PC-9 (cell line): ENCODE data around the gene SHCBP1L.
"Not testable (repeated sequence)": the region's sequence is repeated elsewhere in the genome, so short reads cannot be mapped to it uniquely, and the experiment has no call there.

Experiments
- EZH2 ChIP-seq: fragments of 200-600 bp; sonication (generic); IDR thresholded peaks from 2 replicates; pipeline ENCODE4 v1.8.0; 2017; ENCODE audit warnings: antibody characterized with exemption, low read depth
- TF ChIP-seq, protein P1 (sequence below): fragments of 200-600 bp; sonication (generic); conservative IDR thresholded peaks from 2 replicates; pipeline ENCODE4 v1.6.1; 2017; ENCODE audit warnings: mixed run types, antibody characterized with exemption, mild to moderate bottlenecking, moderate library complexity

DNA sequence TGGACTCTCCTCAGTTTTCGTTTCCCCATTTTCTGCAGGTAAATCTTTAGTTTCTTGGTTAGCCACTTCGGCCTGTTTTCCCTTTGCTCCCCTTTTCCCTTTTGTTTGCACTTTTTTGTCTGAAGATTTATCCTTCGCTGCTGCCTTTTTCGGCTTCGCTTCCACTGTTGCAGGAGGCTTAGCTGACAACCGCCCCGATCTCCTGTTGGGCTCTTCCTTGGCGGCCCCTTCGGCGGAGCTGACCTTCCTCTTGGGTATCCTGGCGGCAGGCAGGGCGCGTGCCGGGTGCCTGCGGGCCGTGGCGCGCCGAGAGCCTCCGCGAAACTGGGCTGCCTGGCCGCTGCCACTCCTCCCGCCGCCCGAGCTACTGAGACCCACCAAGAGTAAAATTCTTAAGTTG is 10.8 kb downstream of the SHCBP1L start:
- not testable (repeated sequence) for TF ChIP-seq EZH2
- TF ChIP-seq, protein P1, sequence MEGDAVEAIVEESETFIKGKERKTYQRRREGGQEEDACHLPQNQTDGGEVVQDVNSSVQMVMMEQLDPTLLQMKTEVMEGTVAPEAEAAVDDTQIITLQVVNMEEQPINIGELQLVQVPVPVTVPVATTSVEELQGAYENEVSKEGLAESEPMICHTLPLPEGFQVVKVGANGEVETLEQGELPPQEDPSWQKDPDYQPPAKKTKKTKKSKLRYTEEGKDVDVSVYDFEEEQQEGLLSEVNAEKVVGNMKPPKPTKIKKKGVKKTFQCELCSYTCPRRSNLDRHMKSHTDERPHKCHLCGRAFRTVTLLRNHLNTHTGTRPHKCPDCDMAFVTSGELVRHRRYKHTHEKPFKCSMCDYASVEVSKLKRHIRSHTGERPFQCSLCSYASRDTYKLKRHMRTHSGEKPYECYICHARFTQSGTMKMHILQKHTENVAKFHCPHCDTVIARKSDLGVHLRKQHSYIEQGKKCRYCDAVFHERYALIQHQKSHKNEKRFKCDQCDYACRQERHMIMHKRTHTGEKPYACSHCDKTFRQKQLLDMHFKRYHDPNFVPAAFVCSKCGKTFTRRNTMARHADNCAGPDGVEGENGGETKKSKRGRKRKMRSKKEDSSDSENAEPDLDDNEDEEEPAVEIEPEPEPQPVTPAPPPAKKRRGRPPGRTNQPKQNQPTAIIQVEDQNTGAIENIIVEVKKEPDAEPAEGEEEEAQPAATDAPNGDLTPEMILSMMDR = not testable (repeated sequence)
